ENCODE data around the gene WDR73. TPM values are rescaled to one million over a fixed set of nuclear protein-coding genes. Genes with fewer than 3 reads are reported as not detected.
A peak's percentile ranks its signal among the peaks of the same experiment; 100 is the strongest.

Gene WDR73
- total RNA-seq, 1 experiment from 2014 or later = 35.6 TPM

- Histone ChIP-seq H3K27me3 (ENCODE audit: insufficient read depth, low read length) (no peaks in the 10 kb centered on the region), H3K4me1 (ENCODE audit: control insufficient read depth in 1 of 2, insufficient read depth in 2 of 2, low read length in 2 of 2) (peaks cover 8 to 29% of the 10 kb centered on the region in 2 experiments; a peak in 3 of 4 replicates), H3K79me2 (ENCODE audit: insufficient read depth, low read length) (peaks cover 12% of the 10 kb centered on the region; the same call in 1 of the 2 replicates), H3K9me2 (ENCODE audit: insufficient read depth) (no peaks in the 10 kb centered on the region), H3K9me3 (ENCODE audit: control insufficient read depth in 1 of 2, insufficient read depth in 1 of 2, low read depth in 1 of 2, low read length in 2 of 2) (no peaks in the 10 kb centered on the region), H4K20me1 (ENCODE audit: insufficient read depth) (no peaks in the 10 kb centered on the region), H3K27ac (ENCODE audit: low read depth, low read length) (peak overlapping the region; percentile 69), H3K4me2 (ENCODE audit: low read length) (peak overlapping the region; percentile 85), H3K9ac (ENCODE audit: low read length) (peak overlapping the region; percentile 57), H3K4me3 (replicated peaks in 1 of 2; ENCODE audit: low read depth in 1 of 2, low read length in 2 of 2) (peak overlapping the region; percentile 47 to 60), H3K36me3 (ENCODE audit: control insufficient read depth in 1 of 2, insufficient read depth in 2 of 2, low read length in 2 of 2) (0 out of 4 replicates have a peak, but pooled peaks cover 0 to 6% of the 10 kb centered on the region in 2 experiments), H2AFZ (ENCODE audit: low read depth, low read length, poor library complexity, severe bottlenecking) (no peak overlapping the region)
- intact Hi-C loops (cut with micrococcal nuclease) = loop anchor here (5.0 kb wide), 2 partner anchors 37 to 492 kb away; no protein-coding TSS in a partner anchor
- ChIA-PET CTCF (no interaction called here), RAD21 (ENCODE audit: low non-redundant PET in 1 of 2, low total read pairs in 2 of 2, uncharacterized antibody in 2 of 2, unreplicated experiment in 2 of 2) (no interaction called here), POLR2A (no interaction called here)
- ATAC-seq (no peak), DNase-seq (ENCODE audit: low read depth, low spot score) (no peak)
- BruUV-seq (replicated peaks) = no TSS peak
- TF ChIP-seq ELF1 (IDR thresholded peaks at IDR 0.05; ENCODE audit: borderline replicate concordance, low read depth) (no peak), ZBTB33 (IDR thresholded peaks at IDR 0.05; ENCODE audit: extremely low read depth, insufficient replicate concordance, low read length) (no peak), SRF (IDR thresholded peaks at IDR 0.05; ENCODE audit: low read depth) (no peak), FOSL1 (IDR thresholded peaks at IDR 0.05; ENCODE audit: low read depth) (no peak), POLR2A (IDR thresholded peaks at IDR 0.05; ENCODE audit: borderline replicate concordance, extremely low read depth, insufficient read depth, insufficient read length) (no peak), TCF7L2 (IDR thresholded peaks at IDR 0.05; ENCODE audit: borderline replicate concordance, extremely low read depth, insufficient read depth, insufficient read length) (no peak), ZNF274 (IDR thresholded peaks at IDR 0.05; ENCODE audit: low read depth, low read length) (no peak), YY1 (IDR thresholded peaks at IDR 0.05; ENCODE audit: extremely low read depth, insufficient replicate concordance, low read depth, low read length) (no peak), REST (IDR thresholded peaks at IDR 0.05; ENCODE audit: low read depth) (no peak), EGR1 (IDR thresholded peaks at IDR 0.05; ENCODE audit: low read depth) (no peak), CEBPB (IDR thresholded peaks at IDR 0.05; ENCODE audit: low read depth) (no peak), MAX (IDR thresholded peaks at IDR 0.05) (no peak), CBX3 (IDR thresholded peaks at IDR 0.05; ENCODE audit: low read depth) (no peak), SIN3A (IDR thresholded peaks at IDR 0.05; ENCODE audit: low read depth) (no peak)
Observed at GRCh38 chr15:84634228-84634837, 19.8 kb downstream of the WDR73 start.
